HepG2 (cell line): ENCODE measurements around the gene CHN2. TPM values are rescaled to one million over a fixed set of nuclear protein-coding genes. Genes with fewer than 3 reads are reported as not detected.

Experiments used
- ESRRA ChIP-seq: sonication (generic); formaldehyde crosslinking; IDR thresholded peaks from 2 replicates; pipeline ENCODE4 v1.5.1; 2020; ENCODE audit warnings: mild to moderate bottlenecking, low read depth, missing genetic modification reagents
- ETV5 ChIP-seq: IDR thresholded peaks from 2 replicates; pipeline ENCODE4 v1.6.1; 2018; ENCODE audit warnings: missing biosample characterization, missing genetic modification reagents, inconsistent platforms, borderline replicate concordance
- KAT7 ChIP-seq: IDR thresholded peaks from 2 replicates; pipeline ENCODE4 v1.6.1; 2018; ENCODE audit warnings: borderline replicate concordance, missing compliant biosample characterization
- KLF15 ChIP-seq: sonication (generic); formaldehyde crosslinking; IDR thresholded peaks from 2 replicates; pipeline ENCODE4 v1.8.1; 2023; ENCODE audit warnings: borderline replicate concordance, mild to moderate bottlenecking, inconsistent platforms, missing genetic modification reagents, mixed read lengths
- MAFK ChIP-seq, 2 experiments: IDR thresholded peaks in 1 of 2; conservative IDR thresholded peaks in 1 of 2; 2 replicates each; pipeline ENCODE4 v1.6.1; 2011; ENCODE audit warnings: improper control_type of control experiment in 2 of 2, low read length in 2 of 2
- MED1 ChIP-seq: sonication (generic); formaldehyde crosslinking; IDR thresholded peaks from 2 replicates; pipeline ENCODE4 v1.4.0; 2020; ENCODE audit warnings: missing genetic modification reagents
- MEIS2 ChIP-seq: sonication (generic); formaldehyde crosslinking; IDR thresholded peaks from 2 replicates; pipeline ENCODE4 v1.9.0; 2021; ENCODE audit warnings: mild to moderate bottlenecking, missing genetic modification reagents
- PCBP2 ChIP-seq: fragments of 200-400 bp; formaldehyde crosslinking; optimal IDR thresholded peaks from 2 replicates; pipeline ENCODE3; 2018; ENCODE audit warnings: low read length, low read depth; ENCODE audit not compliant: poor library complexity, severe bottlenecking
- SALL2 ChIP-seq: sonication (generic); formaldehyde crosslinking; IDR thresholded peaks from 2 replicates; pipeline ENCODE4 v1.8.1; 2023; ENCODE audit warnings: mild to moderate bottlenecking, missing genetic modification reagents, inconsistent platforms
- SIX1 ChIP-seq: sonication (generic); formaldehyde crosslinking; IDR thresholded peaks from 2 replicates; pipeline ENCODE4 v1.4.0; 2020; ENCODE audit warnings: missing genetic modification reagents, borderline replicate concordance
- SNAPC2 ChIP-seq: sonication (generic); formaldehyde crosslinking; IDR thresholded peaks from 2 replicates; pipeline ENCODE4 v1.8.1; 2022; ENCODE audit warnings: mild to moderate bottlenecking, missing genetic modification reagents
- SRSF9 ChIP-seq: fragments of 200-400 bp; formaldehyde crosslinking; IDR thresholded peaks from 2 replicates; pipeline ENCODE4 v1.6.1; 2018; ENCODE audit warnings: borderline replicate concordance, mild to moderate bottlenecking, low read depth, low read length; ENCODE audit not compliant: insufficient read depth, poor library complexity, severe bottlenecking
- XBP1 ChIP-seq: sonication (generic); formaldehyde crosslinking; IDR thresholded peaks from 2 replicates; pipeline ENCODE4 v1.5.0; 2020; ENCODE audit warnings: missing genetic modification reagents
- ZBTB37 ChIP-seq: sonication (generic); formaldehyde crosslinking; IDR thresholded peaks from 2 replicates; pipeline ENCODE4 v1.4.0; 2020; ENCODE audit warnings: mild to moderate bottlenecking, missing genetic modification reagents
- ZNF263 ChIP-seq: sonication (generic); formaldehyde crosslinking; IDR thresholded peaks from 2 replicates; pipeline ENCODE4 v1.4.0; 2020; ENCODE audit warnings: missing genetic modification reagents
- ZNF703 ChIP-seq: sonication (generic); formaldehyde crosslinking; IDR thresholded peaks from 2 replicates; pipeline ENCODE4 v1.5.1; 2020; ENCODE audit warnings: missing genetic modification reagents, mild to moderate bottlenecking, moderate library complexity, borderline replicate concordance
- ZNF766 ChIP-seq: sonication (generic); formaldehyde crosslinking; IDR thresholded peaks from 2 replicates; pipeline ENCODE4 v1.5.0; 2020; ENCODE audit warnings: missing genetic modification reagents, borderline replicate concordance
- ZNF782 ChIP-seq: sonication (generic); formaldehyde crosslinking; IDR thresholded peaks from 2 replicates; pipeline ENCODE4 v1.4.0; 2020; ENCODE audit warnings: missing genetic modification reagents, mild to moderate bottlenecking, borderline replicate concordance
- ZNF792 ChIP-seq: IDR thresholded peaks from 2 replicates; pipeline ENCODE4 v1.6.1; 2016
- ZSCAN30 ChIP-seq: sonication (generic); formaldehyde crosslinking; IDR thresholded peaks from 2 replicates; pipeline ENCODE4 v1.5.0; 2020; ENCODE audit warnings: mild to moderate bottlenecking, missing genetic modification reagents
- polyA plus RNA-seq, 8 experiments: library from polyadenylated mRNA; depleted of rRNA in 3 of 8; stranded (reverse) in 7 of 8; unstranded in 1 of 8; fragments of >200 nt; fragmentation: Illumina TruSeq in 4 of 8; extraction: Trizol in 4 of 8; gene quantifications; 2 replicates each; pipeline versions ENCODE4 v1.2.1 to v1.2.3, GENCODE V29; 2011 to 2016; ENCODE audit warnings: low read depth in 4 of 8, missing spikeins in 1 of 8, mixed read lengths in 1 of 8; ENCODE audit not compliant: insufficient read depth in 1 of 8
- total RNA-seq, 5 experiments: library from RNA; depleted of rRNA; stranded (reverse); fragments of >200 nt; fragmentation: Illumina TruSeq; extraction: Trizol; gene quantifications; 2 replicates each; pipeline ENCODE4 v1.2.3, GENCODE V29; 2016; ENCODE audit warnings: low read depth in 1 of 5
- TF ChIP-seq, protein P1 (sequence below): sonication (generic); formaldehyde crosslinking; IDR thresholded peaks from 2 replicates; pipeline ENCODE4 v1.4.0; 2020; ENCODE audit warnings: missing genetic modification reagents, borderline replicate concordance
- TF ChIP-seq, protein P2 (sequence below): sonication (generic); formaldehyde crosslinking; conservative IDR thresholded peaks from 2 replicates; pipeline ENCODE4 v1.4.0; 2020; ENCODE audit warnings: missing genetic modification reagents

CHN2 gene
- total and polyA plus RNA-seq, 2 of the 13 experiments (the other 11 are each of a cell fraction or from before 2014, with no cell fraction given), result 23.5 to 30.5 TPM

GRCh38 chr7:29291723-29292618 lies 97.4 kb downstream of the CHN2 start (continued):
- TF ChIP-seq, protein P1, sequence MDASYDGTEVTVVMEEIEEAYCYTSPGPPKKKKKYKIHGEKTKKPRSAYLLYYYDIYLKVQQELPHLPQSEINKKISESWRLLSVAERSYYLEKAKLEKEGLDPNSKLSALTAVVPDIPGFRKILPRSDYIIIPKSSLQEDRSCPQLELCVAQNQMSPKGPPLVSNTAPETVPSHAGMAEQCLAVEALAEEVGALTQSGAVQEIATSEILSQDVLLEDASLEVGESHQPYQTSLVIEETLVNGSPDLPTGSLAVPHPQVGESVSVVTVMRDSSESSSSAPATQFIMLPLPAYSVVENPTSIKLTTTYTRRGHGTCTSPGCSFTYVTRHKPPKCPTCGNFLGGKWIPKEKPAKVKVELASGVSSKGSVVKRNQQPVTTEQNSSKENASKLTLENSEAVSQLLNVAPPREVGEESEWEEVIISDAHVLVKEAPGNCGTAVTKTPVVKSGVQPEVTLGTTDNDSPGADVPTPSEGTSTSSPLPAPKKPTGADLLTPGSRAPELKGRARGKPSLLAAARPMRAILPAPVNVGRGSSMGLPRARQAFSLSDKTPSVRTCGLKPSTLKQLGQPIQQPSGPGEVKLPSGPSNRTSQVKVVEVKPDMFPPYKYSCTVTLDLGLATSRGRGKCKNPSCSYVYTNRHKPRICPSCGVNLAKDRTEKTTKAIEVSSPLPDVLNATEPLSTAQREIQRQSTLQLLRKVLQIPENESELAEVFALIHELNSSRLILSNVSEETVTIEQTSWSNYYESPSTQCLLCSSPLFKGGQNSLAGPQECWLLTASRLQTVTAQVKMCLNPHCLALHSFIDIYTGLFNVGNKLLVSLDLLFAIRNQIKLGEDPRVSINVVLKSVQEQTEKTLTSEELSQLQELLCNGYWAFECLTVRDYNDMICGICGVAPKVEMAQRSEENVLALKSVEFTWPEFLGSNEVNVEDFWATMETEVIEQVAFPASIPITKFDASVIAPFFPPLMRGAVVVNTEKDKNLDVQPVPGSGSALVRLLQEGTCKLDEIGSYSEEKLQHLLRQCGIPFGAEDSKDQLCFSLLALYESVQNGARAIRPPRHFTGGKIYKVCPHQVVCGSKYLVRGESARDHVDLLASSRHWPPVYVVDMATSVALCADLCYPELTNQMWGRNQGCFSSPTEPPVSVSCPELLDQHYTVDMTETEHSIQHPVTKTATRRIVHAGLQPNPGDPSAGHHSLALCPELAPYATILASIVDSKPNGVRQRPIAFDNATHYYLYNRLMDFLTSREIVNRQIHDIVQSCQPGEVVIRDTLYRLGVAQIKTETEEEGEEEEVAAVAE, result no peak
- TF ChIP-seq ESRRA (CRISPR knock-in tag) (no peak), KAT7 (CRISPR knock-in tag) (no peak), ZNF782 (CRISPR knock-in tag) (no peak), SNAPC2 (CRISPR knock-in tag) (no peak), SRSF9 (no peak), ZNF792 (CRISPR knock-in tag) (no peak), SALL2 (CRISPR knock-in tag) (no peak), ZBTB37 (CRISPR knock-in tag) (no peak), MEIS2 (no peak), XBP1 (CRISPR knock-in tag) (no peak), PCBP2 (no peak), MED1 (peak; percentile 14), SIX1 (CRISPR knock-in tag) (no peak; the same call in 1 of the 2 replicates), ZNF766 (no peak), ZNF703 (CRISPR knock-in tag) (no peak), ZNF263 (no peak), MAFK (conservative IDR thresholded peaks at IDR 0.05 in 1 of 2, IDR thresholded peaks at IDR 0.05 in 1 of 2; ENCODE audit: low read length in 2 of 2) (0 out of 4 replicates have a peak, but pooled peaks of 1 of the 2 experiments have one; percentile 20), KLF15 (CRISPR knock-in tag) (no peak), ETV5 (CRISPR knock-in tag) (peak; percentile 64; the same call in 1 of the 2 replicates), ZSCAN30 (no peak)
- TF ChIP-seq, protein P2, sequence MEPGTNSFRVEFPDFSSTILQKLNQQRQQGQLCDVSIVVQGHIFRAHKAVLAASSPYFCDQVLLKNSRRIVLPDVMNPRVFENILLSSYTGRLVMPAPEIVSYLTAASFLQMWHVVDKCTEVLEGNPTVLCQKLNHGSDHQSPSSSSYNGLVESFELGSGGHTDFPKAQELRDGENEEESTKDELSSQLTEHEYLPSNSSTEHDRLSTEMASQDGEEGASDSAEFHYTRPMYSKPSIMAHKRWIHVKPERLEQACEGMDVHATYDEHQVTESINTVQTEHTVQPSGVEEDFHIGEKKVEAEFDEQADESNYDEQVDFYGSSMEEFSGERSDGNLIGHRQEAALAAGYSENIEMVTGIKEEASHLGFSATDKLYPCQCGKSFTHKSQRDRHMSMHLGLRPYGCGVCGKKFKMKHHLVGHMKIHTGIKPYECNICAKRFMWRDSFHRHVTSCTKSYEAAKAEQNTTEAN (CRISPR knock-in tag), result 0 out of 2 replicates have a peak, but pooled peaks have one; percentile 26
